IMR-90 (cell line): ENCODE data around the gene ARFGAP3. TPM values are rescaled to one million over a fixed set of nuclear protein-coding genes. Genes with fewer than 3 reads are reported as not detected.

Experiments used
- ATAC-seq: fragments of 200-7000 bp; cut with Tn5 transposase; 2 replicates; pipeline ENCODE4 v1.9.1; 2020; ENCODE audit warnings: low read depth, mild to moderate bottlenecking, moderate library complexity
- BruUV-seq: library from RNA; stranded (reverse); fragments of 400-500 nt; replicated peaks from 2 replicates; lab custom pipeline; 2021; lab: Mats Ljungman, UMichigan
- CTCF ChIA-PET: fragments of 300-600 bp; formaldehyde crosslinking; extraction: SDS; loops from one replicate; lab custom pipeline; 2021; ENCODE audit warnings: antibody characterized with exemption; lab: Yijun Ruan, JAX
- POLR2A ChIA-PET: fragments of 300-600 bp; sonication (Branson Sonifier 250); formaldehyde crosslinking; loops from one replicate; lab custom pipeline; 2022; ENCODE audit warnings: antibody characterized with exemption; ENCODE audit not compliant: unreplicated experiment; lab: Charles Lee
- DNase-seq: peaks from one replicate; pipeline ENCODE4 v3.0.0; 2013
- H2AFZ ChIP-seq: replicated peaks from 2 replicates; pipeline ENCODE3; 2013; ENCODE audit warnings: low read length, mild to moderate bottlenecking; ENCODE audit not compliant: poor library complexity
- H2AK5ac ChIP-seq: 2 replicates; pipeline ENCODE4 v1.6.1; 2013; ENCODE audit warnings: low read depth, low read length, inconsistent platforms
- H2AK9ac ChIP-seq: replicated peaks from 2 replicates; pipeline ENCODE3; 2013; ENCODE audit warnings: mild to moderate bottlenecking, low read depth, low read length, moderate library complexity; ENCODE audit not compliant: poor library complexity
- H2BK120ac ChIP-seq: 2 replicates; pipeline ENCODE4 v1.6.1; 2013; ENCODE audit warnings: low read depth, low read length, inconsistent platforms
- H2BK15ac ChIP-seq: 3 replicates; pipeline ENCODE4 v1.6.1; 2013; ENCODE audit warnings: low read depth, low read length, inconsistent platforms
- H2BK20ac ChIP-seq: 2 replicates; pipeline ENCODE4 v1.6.1; 2013; ENCODE audit warnings: low read depth, mild to moderate bottlenecking, inconsistent platforms, low read length, moderate library complexity
- H2BK5ac ChIP-seq: 2 replicates; pipeline ENCODE4 v1.6.1; 2013; ENCODE audit warnings: mild to moderate bottlenecking, low read depth, low read length, inconsistent platforms; ENCODE audit not compliant: poor library complexity, severe bottlenecking
- H3K14ac ChIP-seq: replicated peaks from 2 replicates; pipeline ENCODE4 v1.6.1; 2013; ENCODE audit warnings: low read depth, low read length, inconsistent platforms
- H3K18ac ChIP-seq: 2 replicates; pipeline ENCODE4 v1.6.1; 2013; ENCODE audit warnings: low read depth, low read length, control low read depth
- H3K23ac ChIP-seq: 2 replicates; pipeline ENCODE4 v1.6.1; 2013; ENCODE audit warnings: low read depth, low read length, inconsistent platforms
- H3K27ac ChIP-seq: 2 replicates; pipeline ENCODE4 v1.5.1; 2013; ENCODE audit warnings: mild to moderate bottlenecking, control low read depth, low read length; ENCODE audit not compliant: insufficient read depth
- H3K27me3 ChIP-seq: 2 replicates; pipeline ENCODE4 v1.6.1; 2013; ENCODE audit warnings: low read length; ENCODE audit not compliant: control insufficient read depth, insufficient read depth
- H3K36me3 ChIP-seq: 2 replicates; pipeline ENCODE4 v1.6.1; 2013; ENCODE audit warnings: low read length, mixed read lengths; ENCODE audit not compliant: control insufficient read depth, insufficient read depth
- H3K4ac ChIP-seq: 2 replicates; pipeline ENCODE4 v1.6.1; 2013; ENCODE audit warnings: low read depth, low read length, inconsistent platforms
- H3K4me1 ChIP-seq: 2 replicates; pipeline ENCODE4 v1.6.1; 2013; ENCODE audit warnings: low read length, mixed read lengths; ENCODE audit not compliant: control insufficient read depth, insufficient read depth
- H3K4me2 ChIP-seq: 2 replicates; pipeline ENCODE4 v1.6.1; 2013; ENCODE audit warnings: low read depth, mild to moderate bottlenecking, control low read depth, low read length, moderate library complexity
- H3K4me3 ChIP-seq: 2 replicates; pipeline ENCODE4 v1.5.1; 2013; ENCODE audit warnings: low read depth, mild to moderate bottlenecking, control low read depth, low read length, moderate library complexity; ENCODE audit not compliant: insufficient read depth
- H3K56ac ChIP-seq: 2 replicates; pipeline ENCODE4 v1.6.1; 2013; ENCODE audit warnings: low read length, inconsistent platforms; ENCODE audit not compliant: insufficient read depth; ENCODE audit errors: extremely low read depth
- H3K79me1 ChIP-seq, 2 experiments: 2 replicates each; pipeline ENCODE4 v1.6.1; 2013; ENCODE audit warnings: low read length in 2 of 2, inconsistent platforms in 1 of 2, low read depth in 1 of 2
- H3K9ac ChIP-seq: 2 replicates; pipeline ENCODE4 v1.6.1; 2013; ENCODE audit warnings: low read depth, low read length, control low read depth
- H3K9me1 ChIP-seq: 2 replicates; pipeline ENCODE4 v1.6.1; 2013; ENCODE audit warnings: low read length, inconsistent platforms; ENCODE audit not compliant: insufficient read depth
- H3K9me3 ChIP-seq: 2 replicates; pipeline ENCODE4 v1.6.1; 2013; ENCODE audit warnings: low read length; ENCODE audit not compliant: control insufficient read depth, insufficient read depth
- H4K20me1 ChIP-seq: 2 replicates; pipeline ENCODE4 v1.6.1; 2013; ENCODE audit warnings: low read length, inconsistent platforms; ENCODE audit not compliant: insufficient read depth
- H4K5ac ChIP-seq: 2 replicates; pipeline ENCODE4 v1.6.1; 2013; ENCODE audit warnings: mild to moderate bottlenecking, low read depth, low read length, control low read depth
- H4K8ac ChIP-seq, 2 experiments: 2 replicates each; pipeline ENCODE4 v1.6.1; 2013; ENCODE audit warnings: low read depth in 2 of 2, low read length in 2 of 2, control low read depth in 1 of 2, inconsistent platforms in 1 of 2
- H4K91ac ChIP-seq: 2 replicates; pipeline ENCODE4 v1.6.1; 2013; ENCODE audit warnings: low read depth, low read length, inconsistent platforms; ENCODE audit not compliant: insufficient read depth
- CEBPB ChIP-seq: IDR thresholded peaks from 2 replicates; pipeline ENCODE4 v1.6.1; 2012; ENCODE audit warnings: low read depth, low read length, improper control_type of control experiment
- CHD1 ChIP-seq: IDR thresholded peaks from 2 replicates; pipeline ENCODE4 v1.6.1; 2012; ENCODE audit warnings: low read depth, low read length, improper control_type of control experiment
- CTCF ChIP-seq: conservative IDR thresholded peaks from 2 replicates; pipeline ENCODE4 v1.5.1; 2012; ENCODE audit warnings: mild to moderate bottlenecking, low read depth, low read length, improper control_type of control experiment
- FOS ChIP-seq: fragments of 150-350 bp; IDR thresholded peaks from 2 replicates; pipeline ENCODE4 v1.6.1; 2016; ENCODE audit warnings: low read depth, low read length
- MAFK ChIP-seq: IDR thresholded peaks from 2 replicates; pipeline ENCODE4 v1.6.1; 2012; ENCODE audit warnings: low read depth, low read length, improper control_type of control experiment
- NFE2L2 ChIP-seq: fragments of 150-350 bp; IDR thresholded peaks from 2 replicates; pipeline ENCODE4 v1.6.1; 2016; ENCODE audit warnings: low read depth, mild to moderate bottlenecking, low read length
- POLR2A ChIP-seq: IDR thresholded peaks from 2 replicates; pipeline ENCODE4 v1.6.1; 2012; ENCODE audit warnings: mild to moderate bottlenecking, low read depth, low read length
- RAD21 ChIP-seq: IDR thresholded peaks from 2 replicates; pipeline ENCODE4 v1.6.1; 2012; ENCODE audit warnings: low read length, improper control_type of control experiment
- RCOR1 ChIP-seq: IDR thresholded peaks from 2 replicates; pipeline ENCODE4 v1.6.1; 2012; ENCODE audit warnings: mild to moderate bottlenecking, low read length, improper control_type of control experiment; ENCODE audit not compliant: insufficient replicate concordance
- RFX5 ChIP-seq: IDR thresholded peaks from 2 replicates; pipeline ENCODE4 v1.8.0; 2012; ENCODE audit warnings: low read depth, mild to moderate bottlenecking, low read length, moderate library complexity
- WGBS, 2 experiments: methylation state at CpG; one replicate each; pipeline versions ENCODE4 v1.1.5 to v1.1.7; 2013; ENCODE audit warnings: missing lambda C conversion rate in 2 of 2; ENCODE audit not compliant: insufficient read length in 1 of 2; ENCODE audit errors: extremely low coverage in 2 of 2; 5-methylcytosine and 5-hydroxymethylcytosine counted together
- dilution Hi-C: fragments of 300-500 bp; cut with HindIII; formaldehyde crosslinking; loops from one replicate; pipeline ENCODE4 v1.14.3; 2018; ENCODE audit warnings: low sequenced_read_pairs; ENCODE audit not compliant: unreplicated experiment
- in situ Hi-C: fragments of 300-500 bp; cut with MboI; formaldehyde crosslinking; loops from 3 replicates; pipeline ENCODE4 v1.14.3; 2019; ENCODE audit warnings: low sequenced_read_pairs, inconsistent platforms, mixed read lengths
- intact Hi-C: fragments of 100-400 bp; cut with micrococcal nuclease; formaldehyde crosslinking; loops from 2 replicates; pipeline ENCODE4 v1.10.0; 2022
- polyA plus RNA-seq, 3 experiments: library from polyadenylated mRNA; depleted of rRNA; stranded (reverse); fragments of >200 nt; gene quantifications; 2 replicates each; pipeline ENCODE4 v1.2.3, GENCODE V29; 2012; ENCODE audit warnings: low replicate concordance in 1 of 3
- total RNA-seq: library from RNA; depleted of rRNA; stranded (reverse); fragments of >200 nt; gene quantifications from 2 replicates; pipeline ENCODE4 v1.2.3, GENCODE V29; 2012

Gene ARFGAP3
- total and polyA plus RNA-seq, 2 of the 4 experiments (the other 2 are of a cell fraction) = 50.0 to 70.1 TPM

DNA sequence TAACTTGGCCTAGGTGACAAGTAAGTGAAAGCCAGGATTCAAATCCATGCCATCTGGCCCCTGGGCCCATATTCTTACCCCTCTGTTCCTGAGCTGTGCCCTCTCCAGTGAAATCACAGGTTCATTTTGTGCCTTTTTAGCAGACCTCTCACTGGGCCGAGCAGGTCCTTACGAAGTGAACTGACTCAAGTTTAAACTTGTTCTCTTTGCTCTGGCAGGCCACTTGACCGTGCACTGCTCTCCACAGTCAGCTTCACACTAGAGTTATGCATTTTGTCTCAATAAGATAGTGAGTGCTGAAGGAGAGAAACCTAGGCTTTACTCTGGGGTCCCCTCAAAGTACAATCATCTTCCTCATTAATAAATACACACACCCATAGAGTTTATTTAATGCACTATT, 40.7 kb downstream of the ARFGAP3 start:
- intact Hi-C loops = no loop called here
- ATAC-seq = no peak

More for the DNA sequence above, 40.7 kb downstream of the ARFGAP3 start:
- ChIA-PET POLR2A (no interaction called here), CTCF (no interaction called here)
- no peak overlapping the region for H3K4me2 ChIP-seq
- peaks cover 19 to 64% of the 10 kb centered on the region in 2 experiments; a peak in 3 of 4 replicates for H3K79me1 ChIP-seq
- dilution Hi-C loops (no loop called here), in situ Hi-C loops (loop anchor here (5.0 kb wide), 1 partner anchor 164 kb away; no protein-coding TSS in a partner anchor)
- H4K5ac ChIP-seq = no peak overlapping the region
- H3K4me3 ChIP-seq = no peak overlapping the region
- peaks cover 32% of the 10 kb centered on the region for H3K36me3 ChIP-seq
- no peak overlapping the region for H2AK5ac ChIP-seq
- H3K18ac ChIP-seq = no peak overlapping the region
- no peak overlapping the region for H4K8ac ChIP-seq
- no peak overlapping the region for H2BK5ac ChIP-seq
- no peak overlapping the region for H3K23ac ChIP-seq
- DNase-seq = no peak
- no peak overlapping the region for H3K27ac ChIP-seq
- peaks cover 21% of the 10 kb centered on the region for H4K20me1 ChIP-seq
- no peak overlapping the region for H2AFZ ChIP-seq
- no peak overlapping the region for H2BK20ac ChIP-seq
- H3K56ac ChIP-seq = no peak overlapping the region
- H3K4me1 ChIP-seq = peaks cover 12% of the 10 kb centered on the region
- no peak for TF ChIP-seq RCOR1
- TF ChIP-seq CHD1 = no peak
- TF ChIP-seq NFE2L2 = no peak
- TF ChIP-seq CTCF = no peak
- no peak for TF ChIP-seq MAFK
- no peak for TF ChIP-seq RAD21
- TF ChIP-seq FOS = no peak
- TF ChIP-seq CEBPB = no peak
- TF ChIP-seq RFX5 = no peak
- TF ChIP-seq POLR2A = no peak
- WGBS, 2 experiments = no CpG with 5 or more reads among the region's 3 CpGs
- no peak overlapping the region for H2BK15ac ChIP-seq
- peaks cover 7% of the 10 kb centered on the region; the same call in 1 of the 2 replicates for H3K9me1 ChIP-seq
- H3K9ac ChIP-seq = no peak overlapping the region
- H2AK9ac ChIP-seq = no peak overlapping the region
- H3K27me3 ChIP-seq = no peaks in the 10 kb centered on the region
- no TSS peak for BruUV-seq
- no peaks in the 10 kb centered on the region for H3K9me3 ChIP-seq
- no peak overlapping the region for H2BK120ac ChIP-seq
- no peak overlapping the region for H4K91ac ChIP-seq
- no peak overlapping the region for H3K14ac ChIP-seq
- no peak overlapping the region for H3K4ac ChIP-seq
